Lower leg skin (tissue), 4 donors: ENCODE results near the gene C12orf56. TPM values are rescaled to one million over a fixed set of nuclear protein-coding genes. Genes with fewer than 3 reads are reported as not detected.
"Not testable (repeated sequence)": the region's sequence is repeated elsewhere in the genome, so short reads cannot be mapped to it uniquely, and the experiment has no call there.

Experiments
- DNase-seq, 2 donors: peaks; one replicate each; pipeline ENCODE4 v3.0.0-alpha.2; 2019; ENCODE audit warnings: low spot score in 2 of 2
- H3K4me3 ChIP-seq: fragments of 200-600 bp; sonication (generic); 2 replicates; pipeline ENCODE4 v1.5.1; 2017; ENCODE audit warnings: mild to moderate bottlenecking, low read depth; ENCODE audit not compliant: poor library complexity, severe bottlenecking
- POLR2A ChIP-seq, 2 donors: fragments of 450-650 bp; IDR thresholded peaks; one replicate each; pipeline ENCODE4 v1.6.1; 2016 to 2017; ENCODE audit warnings: antibody characterized with exemption in 2 of 2, mild to moderate bottlenecking in 1 of 2, moderate library complexity in 1 of 2
- WGBS, 2 donors: methylation state at CpG; one replicate each; pipeline ENCODE4 v1.1.5; 2018; 5-methylcytosine and 5-hydroxymethylcytosine counted together
- intact Hi-C: fragments of 100-400 bp; cut with DNase I; formaldehyde crosslinking; loops from one replicate; pipeline ENCODE4 v1.15.0; 2023; ENCODE audit warnings: low total_unique reads
- total RNA-seq, 4 donors: library from RNA; depleted of rRNA; stranded (reverse); fragments of >200 nt; gene quantifications; one replicate each; pipeline ENCODE4 v1.1.0, GENCODE V29; 2016
- TF ChIP-seq, protein P1 (sequence below), 3 donors: fragments of 450-650 bp; IDR thresholded peaks; one replicate each; pipeline ENCODE4 v1.5.1; 2016; ENCODE audit warnings: antibody characterized with exemption in 3 of 3, mild to moderate bottlenecking in 3 of 3, moderate library complexity in 2 of 3

The C12orf56 gene
- total RNA-seq, 4 donors from 2014 or later, result 1.1 to 7.9 (median 2.1) TPM

GRCh38 chr12:64323006-64323405 is 67.6 kb downstream of the C12orf56 start:
- no peak for TF ChIP-seq POLR2A (IDR thresholded peaks at IDR 0.05)
- TF ChIP-seq, protein P1, sequence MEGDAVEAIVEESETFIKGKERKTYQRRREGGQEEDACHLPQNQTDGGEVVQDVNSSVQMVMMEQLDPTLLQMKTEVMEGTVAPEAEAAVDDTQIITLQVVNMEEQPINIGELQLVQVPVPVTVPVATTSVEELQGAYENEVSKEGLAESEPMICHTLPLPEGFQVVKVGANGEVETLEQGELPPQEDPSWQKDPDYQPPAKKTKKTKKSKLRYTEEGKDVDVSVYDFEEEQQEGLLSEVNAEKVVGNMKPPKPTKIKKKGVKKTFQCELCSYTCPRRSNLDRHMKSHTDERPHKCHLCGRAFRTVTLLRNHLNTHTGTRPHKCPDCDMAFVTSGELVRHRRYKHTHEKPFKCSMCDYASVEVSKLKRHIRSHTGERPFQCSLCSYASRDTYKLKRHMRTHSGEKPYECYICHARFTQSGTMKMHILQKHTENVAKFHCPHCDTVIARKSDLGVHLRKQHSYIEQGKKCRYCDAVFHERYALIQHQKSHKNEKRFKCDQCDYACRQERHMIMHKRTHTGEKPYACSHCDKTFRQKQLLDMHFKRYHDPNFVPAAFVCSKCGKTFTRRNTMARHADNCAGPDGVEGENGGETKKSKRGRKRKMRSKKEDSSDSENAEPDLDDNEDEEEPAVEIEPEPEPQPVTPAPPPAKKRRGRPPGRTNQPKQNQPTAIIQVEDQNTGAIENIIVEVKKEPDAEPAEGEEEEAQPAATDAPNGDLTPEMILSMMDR (IDR thresholded peaks at IDR 0.05), result no peak
- WGBS, 2 donors, result 76 to 87% methylated on average over 4 of the region's 4 CpGs
- intact Hi-C loops, result no loop called here
- no peak overlapping the region for H3K4me3 ChIP-seq
- no peak for DNase-seq

DNA sequence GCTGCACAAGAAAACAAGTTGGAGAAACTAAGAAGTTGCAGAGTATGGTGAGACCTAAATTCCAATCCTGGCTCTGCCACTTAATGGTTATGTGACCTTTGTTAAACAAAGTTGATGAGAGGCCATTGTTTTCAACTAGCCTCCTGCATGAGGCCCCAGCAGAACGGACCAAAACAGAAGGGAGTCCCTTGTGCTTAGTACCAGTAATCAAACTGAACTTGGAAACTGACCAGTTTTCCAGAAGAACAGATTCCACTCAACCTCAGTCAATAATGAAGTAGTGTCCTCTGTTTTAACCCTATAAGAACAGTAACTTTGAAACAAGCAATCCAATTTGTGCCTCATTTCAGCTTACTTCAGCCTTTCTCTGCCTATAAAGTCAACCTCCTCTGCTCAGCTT is 69.9 kb downstream of the C12orf56 start:
- WGBS, 2 donors, result 56 to 61% methylated on average over 1 of the region's 1 CpG
- no peak for DNase-seq
- TF ChIP-seq POLR2A (IDR thresholded peaks at IDR 0.05), result no peak
- TF ChIP-seq, protein P1 (IDR thresholded peaks at IDR 0.05), result no peak
- H3K4me3 ChIP-seq, result no peak overlapping the region
- intact Hi-C loops, result no loop called here

DNA sequence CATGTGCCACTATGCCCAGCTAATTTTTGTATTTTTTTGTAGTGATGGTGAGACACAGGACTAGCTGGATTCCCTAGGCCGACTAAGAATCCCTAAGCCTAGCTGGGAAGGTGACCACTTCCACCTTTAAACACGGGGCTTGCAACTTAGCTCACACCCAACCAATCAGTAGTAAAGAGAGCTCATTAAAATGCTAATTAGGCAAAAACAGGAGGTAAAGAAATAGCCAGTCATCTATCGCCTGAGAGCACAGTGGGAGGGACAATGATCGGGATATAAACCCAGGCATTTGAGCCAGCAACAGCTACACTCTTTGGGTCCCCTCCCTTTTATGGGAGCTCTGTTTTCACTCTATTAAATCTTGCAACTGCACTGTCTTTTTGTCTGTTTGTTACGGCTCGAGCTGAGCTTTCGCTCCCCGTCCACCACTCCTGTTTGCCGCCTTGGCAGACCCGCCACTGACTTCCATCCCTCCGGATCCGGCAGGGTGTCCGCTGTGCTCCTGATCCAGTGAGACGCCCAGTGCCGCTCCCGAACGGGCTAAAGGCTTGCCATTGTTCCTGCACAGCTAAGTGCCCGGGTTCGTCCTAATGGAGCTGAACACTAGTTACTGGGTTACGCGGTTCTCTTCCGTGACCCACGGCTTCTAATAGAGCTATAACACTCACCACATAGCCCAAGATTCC is 70.9 kb downstream of the C12orf56 start:
- DNase-seq, H3K4me3 ChIP-seq, intact Hi-C loops: not testable (repeated sequence)
- WGBS, 2 donors, result 88 to 95% methylated on average over 23 of the region's 23 CpGs

GRCh38 chr12:64318605-64319004 is 72.0 kb downstream of the C12orf56 start:
- WGBS, 2 donors, result 48% methylated on average over 3 of the region's 3 CpGs
- TF ChIP-seq POLR2A (IDR thresholded peaks at IDR 0.05), result no peak
- TF ChIP-seq, protein P1 (IDR thresholded peaks at IDR 0.05), result no peak
- H3K4me3 ChIP-seq, result no peak overlapping the region
- DNase-seq, result no peak
- intact Hi-C loops, result no loop called here

DNA sequence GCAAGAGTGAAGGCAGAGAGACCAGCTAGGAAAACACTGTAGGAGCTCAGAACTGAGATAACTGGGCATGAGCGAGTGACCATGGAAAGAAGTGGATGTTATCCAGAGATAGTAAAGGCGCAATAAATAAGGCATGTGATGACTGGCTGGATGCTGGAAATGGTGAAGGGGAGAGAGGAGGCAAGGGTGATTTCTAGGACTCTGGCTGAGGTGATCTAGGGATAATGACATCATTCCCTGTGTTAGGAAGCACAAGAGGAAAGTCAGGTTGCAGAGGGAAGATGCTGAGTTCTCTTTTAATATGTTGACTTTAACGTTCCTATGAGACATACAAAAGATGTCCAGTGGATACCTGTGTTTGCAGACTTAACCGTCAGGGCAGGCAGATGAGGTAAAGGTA is 78.7 kb downstream of the C12orf56 start:
- TF ChIP-seq, protein P1 (IDR thresholded peaks at IDR 0.05), result no peak
- TF ChIP-seq POLR2A (IDR thresholded peaks at IDR 0.05), result no peak
- 88 to 89% methylated on average over 4 of the region's 4 CpGs for WGBS, 2 donors
- DNase-seq, result no peak
- intact Hi-C loops, result no loop called here
- no peak overlapping the region for H3K4me3 ChIP-seq

DNA sequence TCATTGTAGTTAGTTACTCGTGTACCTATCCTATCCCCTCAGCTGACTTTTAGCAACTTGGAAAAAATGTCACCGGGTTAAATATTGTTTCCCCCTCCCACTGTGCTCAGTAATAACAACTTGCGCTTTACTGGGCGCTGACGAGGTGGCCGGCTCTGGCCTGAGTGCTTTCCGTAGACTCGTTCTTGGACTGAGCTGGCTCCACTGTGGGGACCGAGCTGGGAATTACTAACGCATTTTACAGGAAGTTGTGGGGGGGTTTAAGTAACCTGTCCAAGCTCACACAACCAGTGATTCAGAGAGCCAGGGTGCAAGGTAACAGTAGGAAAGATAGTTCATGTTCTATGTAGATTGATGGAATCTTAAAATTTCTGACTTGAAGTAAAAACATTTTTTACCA is 86.0 kb downstream of the C12orf56 start:
- DNase-seq, result no peak
- no peak overlapping the region for H3K4me3 ChIP-seq
- no peak for TF ChIP-seq POLR2A (IDR thresholded peaks at IDR 0.05)
- TF ChIP-seq, protein P1 (IDR thresholded peaks at IDR 0.05), result no peak
- 64 to 76% methylated on average over 10 of the region's 10 CpGs for WGBS, 2 donors
- intact Hi-C loops, result no loop called here
